Measurements from ENCODE around the gene MAN2A1.

DNA sequence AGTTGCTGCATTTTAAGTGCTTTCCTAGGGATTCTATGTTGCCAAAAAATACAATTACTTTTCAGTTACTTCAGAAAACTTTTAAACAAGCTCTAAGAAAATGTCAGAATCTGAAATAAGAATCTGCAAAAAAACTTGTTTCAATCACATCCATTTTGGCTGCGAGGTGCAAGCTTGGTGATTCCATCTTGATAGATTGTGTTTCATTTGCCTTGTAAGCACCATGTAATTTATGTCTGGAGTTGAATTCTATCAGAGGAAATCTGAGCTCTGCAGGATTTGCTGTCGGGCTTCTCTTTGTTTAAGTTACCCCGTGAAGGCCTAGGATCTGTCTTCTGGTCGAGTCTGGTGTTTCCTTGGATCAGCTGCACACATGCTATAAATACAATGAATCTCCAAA is 40.4 kb upstream of the MAN2A1 start:
- TF ChIP-seq CTCF (IDR thresholded peaks at IDR 0.05; ENCODE audit: poor library complexity, severe bottlenecking), result no peak
- no peak for TF ChIP-seq EP300 (conservative IDR thresholded peaks at IDR 0.05; ENCODE audit: poor library complexity, severe bottlenecking)
- no peak for TF ChIP-seq RAD21 (conservative IDR thresholded peaks at IDR 0.05)
- no peak for TF ChIP-seq POLR2AphosphoS5 (IDR thresholded peaks at IDR 0.05)
- no peak for TF ChIP-seq TAF1 (IDR thresholded peaks at IDR 0.05; ENCODE audit: low read depth)
- no peak for TF ChIP-seq EZH2 (IDR thresholded peaks at IDR 0.05; ENCODE audit: borderline replicate concordance, insufficient read depth, low read length, poor library complexity, severe bottlenecking)

Data from neural cell (in vitro differentiated cells).